OCI-M2 (cell line): ENCODE results near the gene GNG2.

Source experiments
- DNase-seq: peaks from one replicate; lab custom pipeline; 2025; ENCODE audit not compliant: unreplicated experiment; lab: John Stamatoyannopoulos, UW

The GNG2 gene

GRCh38 chr14:52015411-52016030, 155.1 kb downstream of the GNG2 start:
- no peak for DNase-seq

DNA sequence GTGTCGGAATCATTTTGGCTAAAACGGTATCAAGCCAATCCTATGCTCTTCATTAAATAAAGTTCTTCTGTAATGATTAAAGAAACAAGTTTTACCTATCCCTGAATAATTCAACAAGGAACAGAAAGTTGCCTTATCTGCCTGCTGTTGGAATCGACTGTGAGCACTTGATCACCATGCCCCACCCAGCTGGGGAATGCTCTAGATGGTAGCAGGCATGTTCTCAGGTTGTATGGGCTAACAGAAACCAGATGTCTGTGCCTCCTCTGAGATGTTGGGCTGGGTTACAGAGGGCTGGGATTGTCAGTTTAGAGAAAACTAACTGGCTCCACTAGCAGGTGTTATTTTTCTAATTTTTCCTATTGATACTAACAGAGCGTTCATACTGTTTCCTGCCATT, 157.8 kb downstream of the GNG2 start:
- DNase-seq, result no peak

- DNase-seq, result no peak
Observed at GRCh38 chr14:52018970-52019369, 158.6 kb downstream of the GNG2 start.
